Smooth muscle cell (in vitro differentiated cells): ENCODE measurements around the gene LRRC27. TPM values are rescaled to one million over a fixed set of nuclear protein-coding genes. Genes with fewer than 3 reads are reported as not detected.

ENCODE experiments used
- DNase-seq: peaks from one replicate; lab custom pipeline; 2025; ENCODE audit not compliant: unreplicated experiment; lab: John Stamatoyannopoulos, UW
- H2AFZ ChIP-seq: fragments of 200-600 bp; sonication (generic); 2 replicates; pipeline ENCODE4 v1.6.0; 2016; ENCODE audit warnings: antibody characterized with exemption, low read depth, mild to moderate bottlenecking
- H3F3A ChIP-seq: fragments of 200-600 bp; sonication (generic); 2 replicates; pipeline ENCODE4 v1.6.0; 2017; ENCODE audit warnings: antibody characterized with exemption, low read depth
- H3K27ac ChIP-seq: fragments of 200-600 bp; sonication (generic); 2 replicates; pipeline ENCODE4 v1.5.1; 2016; ENCODE audit warnings: low read depth, mild to moderate bottlenecking
- H3K27me3 ChIP-seq: fragments of 200-600 bp; sonication (generic); 2 replicates; pipeline ENCODE4 v1.6.1; 2016; ENCODE audit warnings: low read depth, mild to moderate bottlenecking
- H3K36me3 ChIP-seq: fragments of 200-600 bp; sonication (generic); 2 replicates; pipeline ENCODE4 v1.5.1; 2016; ENCODE audit warnings: low read depth
- H3K4me1 ChIP-seq: fragments of 200-600 bp; sonication (generic); 2 replicates; pipeline ENCODE4 v1.5.1; 2016; ENCODE audit warnings: low read depth
- H3K4me2 ChIP-seq: fragments of 200-600 bp; sonication (generic); 2 replicates; pipeline ENCODE4 v1.6.0; 2016; ENCODE audit warnings: mild to moderate bottlenecking
- H3K4me3 ChIP-seq: fragments of 200-600 bp; sonication (generic); 2 replicates; pipeline ENCODE4 v1.5.1; 2016; ENCODE audit warnings: mild to moderate bottlenecking
- H3K79me2 ChIP-seq: fragments of 200-600 bp; sonication (generic); 2 replicates; pipeline ENCODE4 v1.6.0; 2016; ENCODE audit warnings: low read depth, mild to moderate bottlenecking
- H3K9ac ChIP-seq: fragments of 200-600 bp; sonication (generic); 2 replicates; pipeline ENCODE4 v1.6.0; 2016; ENCODE audit warnings: low read depth
- H3K9me3 ChIP-seq: fragments of 200-600 bp; sonication (generic); replicated peaks from 2 replicates; pipeline ENCODE4 v1.5.1; 2016; ENCODE audit warnings: low read depth
- H4K20me1 ChIP-seq: fragments of 200-600 bp; sonication (generic); 2 replicates; pipeline ENCODE4 v1.6.0; 2016; ENCODE audit warnings: low read depth
- CTCF ChIP-seq: fragments of 200-600 bp; sonication (generic); IDR thresholded peaks from 2 replicates; pipeline ENCODE4 v1.5.1; 2017; ENCODE audit warnings: borderline replicate concordance, mild to moderate bottlenecking, antibody characterized with exemption; ENCODE audit not compliant: insufficient read depth, poor library complexity, severe bottlenecking
- WGBS: methylation state at CpG from one replicate; pipeline ENCODE4 v1.1.7; 2016; ENCODE audit warnings: low lambda C conversion rate; 5-methylcytosine and 5-hydroxymethylcytosine counted together
- polyA plus RNA-seq: library from polyadenylated mRNA; unstranded; fragments of >200 nt; fragmentation: Nextera tagmentation; extraction: Ambion mirVana; gene quantifications from 2 replicates; pipeline ENCODE4 v1.2.1, GENCODE V29; 2016
- total RNA-seq: library from RNA; depleted of rRNA; stranded (reverse); fragments of >200 nt; gene quantifications from 2 replicates; pipeline ENCODE4 v1.2.3, GENCODE V29; 2014

The LRRC27 gene
- total and polyA plus RNA-seq, 2 experiments from 2014 or later, result 7.6 to 11.5 TPM

DNA sequence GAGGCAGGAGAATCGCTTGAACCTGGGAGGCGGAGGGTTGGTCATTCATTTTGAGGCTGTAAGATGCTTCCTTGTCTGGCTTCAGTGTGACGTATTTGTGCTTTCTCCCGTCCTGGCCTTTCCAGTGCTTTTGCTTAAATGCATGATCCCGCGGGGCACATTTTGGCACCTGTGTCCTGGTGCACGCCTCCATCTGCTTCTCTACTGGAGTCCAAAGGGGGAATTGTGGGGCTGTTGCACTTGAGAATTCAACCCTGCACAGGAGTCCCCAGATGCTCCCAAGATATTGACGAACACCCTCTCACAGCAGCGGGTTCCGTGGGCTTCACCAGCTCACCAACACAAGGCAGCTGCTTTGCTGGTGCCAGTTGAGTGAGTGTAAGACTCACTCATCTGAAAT, 10.3 kb upstream of the LRRC27 start:
- H3K9ac ChIP-seq, result no peak overlapping the region
- no peak overlapping the region for H3K4me3 ChIP-seq
- H3K27ac ChIP-seq, result peak overlapping the region; percentile 51
- no peaks in the 10 kb centered on the region for H4K20me1 ChIP-seq
- no peaks in the 10 kb centered on the region for H3K27me3 ChIP-seq
- no peak for DNase-seq
- H3K79me2 ChIP-seq, result peaks cover 3% of the 10 kb centered on the region
- H3K4me2 ChIP-seq, result no peak overlapping the region
- peaks cover 13% of the 10 kb centered on the region for H3F3A ChIP-seq
- H2AFZ ChIP-seq, result no peak overlapping the region
- no peaks in the 10 kb centered on the region for H3K36me3 ChIP-seq
- H3K4me1 ChIP-seq, result no peaks in the 10 kb centered on the region
- no peak for TF ChIP-seq CTCF
- WGBS, result 96% methylated on average over 10 of the region's 10 CpGs
- no peaks in the 10 kb centered on the region for H3K9me3 ChIP-seq

- H3K4me3 ChIP-seq, result no peak overlapping the region
- H3K4me1 ChIP-seq, result no peaks in the 10 kb centered on the region
- peak; percentile 18 for DNase-seq
- H3F3A ChIP-seq, result peaks cover 13% of the 10 kb centered on the region
- peak overlapping the region; percentile 59 for H3K4me2 ChIP-seq
- peak overlapping the region; percentile 51 for H3K27ac ChIP-seq
- H3K9me3 ChIP-seq, result no peaks in the 10 kb centered on the region
- H3K79me2 ChIP-seq, result peaks cover 10% of the 10 kb centered on the region
- no peak overlapping the region for H2AFZ ChIP-seq
- no peaks in the 10 kb centered on the region for H3K36me3 ChIP-seq
- no peak overlapping the region for H3K9ac ChIP-seq
- WGBS, result 51% methylated on average over 6 of the region's 6 CpGs
- H3K27me3 ChIP-seq, result no peaks in the 10 kb centered on the region
- H4K20me1 ChIP-seq, result peaks cover under 1% of the 10 kb centered on the region
- peak; percentile 29 for TF ChIP-seq CTCF
These were observed 9.4 kb upstream of the LRRC27 start for GRCh38 chr10:132322586-132323048.

- DNase-seq, result no peak
- H3K79me2 ChIP-seq, result peaks cover 26% of the 10 kb centered on the region
- no peaks in the 10 kb centered on the region for H3K9me3 ChIP-seq
These were observed 7.8 kb upstream of the LRRC27 start for GRCh38 chr10:132324186-132324585.

More at GRCh38 chr10:132324186-132324585, 7.8 kb upstream of the LRRC27 start:
- no peaks in the 10 kb centered on the region for H3K27me3 ChIP-seq
- H3K27ac ChIP-seq, result peak overlapping the region; percentile 47
- H3F3A ChIP-seq, result peaks cover 13% of the 10 kb centered on the region
- no peak overlapping the region for H3K9ac ChIP-seq
- H4K20me1 ChIP-seq, result peaks cover 16% of the 10 kb centered on the region
- no peaks in the 10 kb centered on the region for H3K36me3 ChIP-seq
- H3K4me3 ChIP-seq, result no peak overlapping the region
- H3K4me1 ChIP-seq, result peaks cover under 1% of the 10 kb centered on the region
- H2AFZ ChIP-seq, result no peak overlapping the region
- 91% methylated on average over 1 of the region's 1 CpG for WGBS
- no peak for TF ChIP-seq CTCF
- no peak overlapping the region for H3K4me2 ChIP-seq
